Stimulated activated CD4-positive, alpha-beta T cell treated with anti-CD3 and anti-CD28 coated beads, TNF-alpha, amount 100 ng/mL, for 48 hours (primary cell): Measurements from ENCODE around the gene IRF4.

ENCODE experiments used
- DNase-seq, 3 donors: peaks; one replicate each; pipeline ENCODE4 v3.0.0-alpha.2; 2020; ENCODE audit warnings: low read depth in 3 of 3

The IRF4 gene

DNA sequence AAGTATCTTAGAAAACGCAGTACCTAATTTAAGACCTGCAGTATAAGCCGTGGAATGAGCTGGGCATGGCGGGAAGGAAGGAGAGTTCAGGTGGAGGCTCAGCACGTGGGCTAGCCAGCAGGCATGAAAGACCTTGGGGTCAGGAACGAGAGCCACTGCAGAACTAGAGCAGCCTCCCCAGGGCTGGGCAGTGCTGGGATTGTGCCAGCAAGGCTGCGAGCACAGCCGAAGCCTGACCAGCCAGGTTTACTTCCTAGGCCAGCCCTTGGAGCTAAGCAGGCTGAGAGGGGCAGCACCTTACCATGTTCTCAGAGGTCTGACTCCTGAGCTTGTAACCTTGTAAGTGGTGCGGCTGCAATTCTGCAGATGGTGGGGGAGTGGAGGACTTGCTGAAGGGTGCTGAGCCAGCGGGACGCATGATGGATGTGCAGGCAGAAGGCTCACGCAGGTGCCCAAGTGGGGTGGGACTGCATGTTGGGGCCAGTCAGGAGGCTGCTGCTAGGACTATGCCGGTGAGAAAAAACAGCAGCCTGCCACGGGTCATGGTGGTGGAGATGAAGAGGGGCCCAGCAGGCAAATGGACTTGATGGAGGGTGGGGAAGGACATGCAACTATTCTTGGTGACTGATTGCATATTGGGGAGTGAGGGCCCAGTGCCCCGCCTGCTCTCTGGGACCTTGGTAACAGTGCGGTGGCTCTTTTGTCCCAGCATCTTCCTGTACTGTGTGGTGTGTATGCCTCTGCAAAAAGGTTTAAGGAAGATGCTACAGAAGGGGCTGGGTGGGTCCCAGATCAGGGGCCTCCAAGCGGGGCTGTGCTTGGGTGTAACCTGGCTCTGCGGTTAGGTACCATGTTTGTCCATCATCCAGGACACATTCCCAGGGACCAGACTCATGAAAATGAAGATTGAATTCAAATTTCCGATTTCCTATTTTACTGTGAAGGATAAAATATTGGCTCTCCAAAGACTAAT, 37.6 kb upstream of the IRF4 start:
- DNase-seq, result no peak

DNA sequence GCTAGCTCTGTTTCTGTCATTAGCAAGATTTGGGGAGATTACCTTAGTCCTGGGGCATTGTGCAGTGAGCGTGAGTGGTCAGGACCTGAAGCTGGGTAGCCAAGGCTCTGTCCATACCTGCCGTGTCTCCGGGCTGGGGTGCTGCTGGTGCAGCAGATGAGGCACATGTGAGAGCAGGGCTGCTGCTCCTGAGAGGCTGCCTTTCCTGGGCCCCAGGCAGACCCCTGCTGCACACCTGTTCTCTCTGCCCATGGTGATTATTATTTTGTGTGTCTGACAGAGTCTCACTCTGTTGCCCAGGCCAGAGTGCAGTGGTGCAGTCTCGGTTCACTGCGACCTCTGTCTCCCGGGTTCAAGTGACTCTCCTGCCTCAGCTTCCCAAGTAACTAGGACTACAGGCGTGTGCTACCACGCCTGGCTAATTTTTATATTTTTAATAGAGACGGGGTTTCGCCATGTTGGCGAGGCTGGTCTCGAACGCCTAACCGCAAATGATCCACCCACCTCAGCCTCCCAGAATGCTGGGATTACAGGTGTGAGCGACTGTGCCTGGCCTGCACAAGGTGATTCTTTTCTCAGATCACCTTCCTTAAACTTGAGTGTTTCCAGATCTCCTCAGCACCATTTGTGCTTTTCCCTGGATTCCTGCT, 36.8 kb upstream of the IRF4 start:
- no peak for DNase-seq

DNA sequence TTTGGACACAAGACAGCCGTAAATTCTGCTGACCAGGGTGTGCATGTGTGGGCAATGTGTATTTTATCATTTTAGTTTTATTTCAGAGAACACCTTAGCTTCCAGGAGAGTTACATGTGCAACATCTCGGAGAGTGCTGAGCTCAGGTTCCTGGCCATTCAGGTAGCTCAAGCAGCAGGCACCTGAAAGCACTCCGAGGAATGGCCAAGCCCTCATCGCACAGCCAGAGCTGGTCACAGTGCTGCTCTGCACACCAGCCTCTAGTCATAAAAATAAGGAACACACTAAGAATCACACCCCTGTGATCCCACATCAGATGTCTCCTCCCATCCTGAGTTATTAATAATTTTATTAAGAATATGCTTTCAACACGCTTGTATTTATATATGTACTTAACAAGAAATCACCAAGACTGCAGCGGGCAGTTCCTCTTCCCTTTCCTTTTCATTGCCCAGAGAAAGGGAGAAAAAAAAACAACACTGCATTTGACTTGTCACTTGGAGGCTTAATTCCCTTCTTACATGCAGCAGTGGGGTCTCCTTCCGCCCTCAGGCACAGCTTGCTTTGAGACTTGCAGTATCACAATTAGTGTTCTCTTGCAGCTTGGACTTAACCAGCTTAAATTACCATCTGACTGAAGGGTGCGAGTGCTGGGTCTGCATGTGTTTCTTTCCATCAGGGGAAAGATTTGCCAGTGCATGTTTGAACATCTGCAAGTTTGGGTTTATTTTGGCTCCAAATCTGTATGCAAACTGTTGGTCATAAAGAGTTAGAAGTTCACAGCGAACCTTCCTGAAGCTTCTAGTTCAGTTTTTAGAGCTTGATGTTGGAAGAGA, 36.0 kb upstream of the IRF4 start:
- no peak for DNase-seq

DNA sequence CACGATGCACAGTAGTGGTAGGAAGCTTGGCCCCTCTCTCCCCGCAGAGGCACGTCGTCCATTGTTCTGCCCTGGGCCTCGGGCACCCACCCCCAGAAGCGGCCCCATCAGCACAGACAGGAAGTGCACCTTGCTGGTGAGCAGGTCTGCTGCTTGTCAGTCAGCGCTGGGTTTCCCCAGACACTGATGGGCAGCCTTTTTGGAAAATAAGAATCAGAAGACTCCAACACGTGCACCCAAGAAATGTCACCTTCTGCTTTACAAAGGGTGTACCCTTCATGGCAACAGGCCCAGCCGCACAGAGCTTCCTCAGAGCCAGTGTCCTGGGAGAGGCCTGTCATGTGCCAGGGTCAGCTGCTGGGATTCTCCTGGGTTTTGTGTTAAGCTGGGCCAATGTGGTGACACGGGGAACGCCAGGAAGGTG, 34.7 kb upstream of the IRF4 start:
- DNase-seq, result no peak

DNA sequence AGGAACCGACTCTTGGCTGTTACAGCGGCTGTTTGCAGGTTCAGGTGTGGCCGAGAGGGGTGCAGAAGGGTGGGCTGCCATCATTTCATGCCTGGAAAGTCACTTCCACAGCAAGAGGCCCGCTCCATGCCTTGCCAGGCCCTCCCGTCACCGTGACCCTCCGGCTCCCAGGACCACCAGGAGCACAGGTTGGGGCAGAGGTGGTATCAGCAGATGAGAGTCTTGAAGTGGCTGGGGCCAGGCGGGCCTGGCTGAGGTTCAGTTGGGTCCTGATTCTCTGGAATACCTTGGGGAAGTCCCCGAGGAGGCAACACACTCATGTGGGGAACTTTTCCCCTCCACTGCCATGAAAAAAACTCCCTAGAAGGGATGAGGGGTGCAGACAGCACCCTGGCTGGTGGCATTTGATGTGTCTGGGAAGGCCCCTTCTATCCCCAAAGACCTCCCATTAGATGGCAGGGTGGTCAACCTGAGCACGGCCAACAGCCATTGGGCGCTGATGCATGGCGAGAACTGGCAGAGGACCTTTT, 34.2 kb upstream of the IRF4 start:
- DNase-seq, result no peak

DNA sequence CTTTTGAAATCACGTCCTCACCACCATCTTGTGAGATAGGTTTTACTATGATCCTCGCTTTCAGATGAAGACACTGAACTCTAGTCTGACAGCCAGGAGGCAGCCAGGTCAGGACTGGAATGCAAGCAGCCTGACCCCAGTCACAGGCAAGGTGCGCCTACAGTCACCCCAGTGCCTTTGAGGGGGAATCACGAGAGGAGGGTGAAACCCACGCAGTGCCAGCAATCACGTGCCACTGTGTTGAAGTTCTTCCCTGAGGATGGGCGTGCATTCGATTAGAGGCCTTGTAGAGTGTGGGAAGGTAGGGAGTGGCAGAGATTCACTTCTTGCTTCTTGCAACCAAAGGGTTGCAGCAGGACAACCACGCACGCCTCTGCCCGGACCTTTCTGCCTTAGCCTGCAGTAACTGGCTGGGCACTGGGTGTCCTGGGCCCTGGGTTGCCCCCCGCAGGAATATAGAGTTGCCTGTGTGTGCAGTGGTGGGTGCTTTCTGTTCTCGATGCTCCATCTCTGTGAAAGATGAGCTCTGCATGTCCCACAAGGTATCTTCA, 33.7 kb upstream of the IRF4 start:
- no peak for DNase-seq

DNA sequence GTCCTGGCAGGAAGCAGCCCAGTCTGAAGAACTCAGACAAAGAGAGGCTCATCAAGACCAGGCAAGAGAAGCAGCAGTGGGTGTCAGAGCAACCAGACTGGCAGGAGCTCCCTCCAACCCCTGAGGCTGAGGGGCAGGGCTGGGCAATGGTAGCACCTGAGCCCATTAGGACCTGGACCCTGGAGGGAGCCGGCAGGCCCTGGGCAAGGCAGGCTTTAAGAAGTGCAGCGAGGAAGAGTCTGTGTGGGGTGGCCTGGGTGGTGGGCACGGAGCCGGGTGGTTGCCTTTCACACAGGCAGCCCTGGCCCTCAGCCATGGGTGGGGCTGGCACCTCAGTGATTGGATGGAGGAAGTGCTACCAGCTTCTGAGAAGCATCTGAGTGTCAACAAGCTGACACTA, 33.1 kb upstream of the IRF4 start:
- DNase-seq, result no peak

DNA sequence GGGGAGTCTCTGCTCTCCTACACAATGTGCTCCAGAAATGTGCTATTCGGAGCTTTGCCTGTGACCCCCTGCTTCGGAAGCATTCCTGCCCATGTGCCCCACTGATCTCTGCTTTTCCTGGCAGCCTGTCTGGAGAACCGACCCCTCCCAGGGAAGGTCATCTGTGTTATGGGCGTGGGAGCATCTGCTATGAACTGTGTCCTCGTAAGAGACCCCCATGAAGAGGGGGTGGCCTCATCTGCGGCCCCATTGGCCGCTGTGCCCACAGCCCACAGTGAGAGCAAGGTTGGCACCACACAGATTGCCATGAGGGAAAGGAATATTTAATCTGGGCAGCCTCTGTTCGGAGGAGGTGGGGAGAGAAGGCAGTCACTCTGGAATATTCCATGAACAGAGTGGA, 32.7 kb upstream of the IRF4 start:
- no peak for DNase-seq

DNA sequence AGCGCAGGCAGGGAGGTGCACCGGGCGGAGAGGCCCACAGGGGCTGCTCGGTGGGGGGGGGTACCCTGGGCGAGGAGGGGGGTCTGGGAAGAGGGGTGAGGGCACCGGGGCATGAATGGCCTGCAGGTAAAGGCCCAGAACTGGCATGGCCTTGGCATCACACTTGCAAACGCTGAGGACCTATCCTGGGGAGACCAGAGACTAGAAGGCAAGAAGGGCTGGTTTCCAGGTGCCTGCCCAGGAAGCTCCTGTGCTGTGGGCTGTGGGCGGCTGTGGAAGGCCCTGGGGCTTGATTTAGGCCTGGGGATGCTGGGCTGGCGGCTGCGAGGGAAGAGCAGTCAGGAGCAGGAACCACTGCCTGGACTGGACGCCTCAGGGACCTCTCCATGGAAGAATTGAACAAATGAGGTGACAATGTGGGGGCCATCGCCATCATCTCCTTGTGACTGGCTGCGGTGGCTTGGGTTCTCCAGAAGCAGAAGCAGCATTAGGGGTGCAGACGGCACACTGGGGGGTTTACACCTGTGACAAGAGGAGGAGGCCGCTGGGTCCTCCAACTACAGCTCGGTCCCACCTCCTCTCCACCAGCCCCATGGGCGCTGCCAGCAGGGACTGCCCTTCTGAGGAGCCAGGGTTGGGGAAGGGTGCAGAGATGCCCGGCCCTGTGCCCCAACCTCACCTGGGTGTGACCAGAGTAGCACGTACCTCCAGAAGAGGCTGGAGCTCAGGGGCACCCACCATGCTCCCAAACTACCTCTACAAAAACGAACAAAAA, 32.1 kb upstream of the IRF4 start:
- no peak for DNase-seq

DNA sequence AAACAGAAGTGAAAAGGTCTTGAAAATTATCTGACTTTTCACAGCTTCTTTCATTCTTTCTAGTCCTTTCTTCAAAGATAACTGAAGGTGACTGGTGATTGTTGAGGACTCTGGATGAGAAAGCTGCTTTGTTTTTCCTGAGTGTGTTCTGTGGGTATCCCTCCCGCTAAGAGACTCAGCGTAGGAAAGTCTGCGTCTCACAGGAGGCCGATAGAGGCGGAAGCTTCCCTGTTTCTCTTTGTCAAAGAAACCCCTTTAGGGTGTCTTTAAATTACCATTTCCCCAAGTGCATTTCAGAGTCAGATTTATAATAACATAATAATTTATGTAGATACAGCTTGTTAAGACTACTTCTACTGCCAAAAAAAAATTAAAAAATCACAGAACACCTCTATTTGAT, 31.2 kb upstream of the IRF4 start:
- no peak for DNase-seq

DNA sequence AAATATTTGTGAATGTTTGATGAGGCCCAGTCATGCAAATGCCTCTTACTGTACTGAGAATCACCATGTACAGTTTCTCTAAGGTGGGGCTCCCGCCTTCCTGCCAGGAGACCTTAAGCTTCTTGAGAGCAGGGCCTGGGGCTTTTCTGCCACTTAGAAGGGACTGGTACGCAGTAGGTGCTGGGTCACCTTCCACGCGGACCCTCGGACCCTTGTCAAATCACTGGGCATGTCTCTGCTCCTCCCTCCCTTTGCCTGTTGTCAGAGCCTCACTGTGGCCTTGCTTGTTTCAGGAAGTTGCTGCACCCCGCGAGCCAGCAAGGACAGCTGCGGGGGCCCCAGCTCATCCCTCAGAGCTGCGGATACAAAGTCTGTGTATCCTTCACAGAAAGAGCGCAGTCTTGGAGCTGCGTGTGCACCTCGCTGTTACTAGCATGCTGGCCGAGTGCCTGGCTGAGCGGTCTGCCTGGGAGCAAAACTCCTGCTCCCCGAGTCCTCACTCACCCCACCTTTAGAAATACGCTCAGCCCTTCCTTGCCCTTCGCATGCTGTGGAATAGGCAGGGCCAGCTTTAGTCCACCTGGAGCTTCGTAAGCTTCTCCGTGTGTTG, 30.7 kb upstream of the IRF4 start:
- no peak for DNase-seq

DNA sequence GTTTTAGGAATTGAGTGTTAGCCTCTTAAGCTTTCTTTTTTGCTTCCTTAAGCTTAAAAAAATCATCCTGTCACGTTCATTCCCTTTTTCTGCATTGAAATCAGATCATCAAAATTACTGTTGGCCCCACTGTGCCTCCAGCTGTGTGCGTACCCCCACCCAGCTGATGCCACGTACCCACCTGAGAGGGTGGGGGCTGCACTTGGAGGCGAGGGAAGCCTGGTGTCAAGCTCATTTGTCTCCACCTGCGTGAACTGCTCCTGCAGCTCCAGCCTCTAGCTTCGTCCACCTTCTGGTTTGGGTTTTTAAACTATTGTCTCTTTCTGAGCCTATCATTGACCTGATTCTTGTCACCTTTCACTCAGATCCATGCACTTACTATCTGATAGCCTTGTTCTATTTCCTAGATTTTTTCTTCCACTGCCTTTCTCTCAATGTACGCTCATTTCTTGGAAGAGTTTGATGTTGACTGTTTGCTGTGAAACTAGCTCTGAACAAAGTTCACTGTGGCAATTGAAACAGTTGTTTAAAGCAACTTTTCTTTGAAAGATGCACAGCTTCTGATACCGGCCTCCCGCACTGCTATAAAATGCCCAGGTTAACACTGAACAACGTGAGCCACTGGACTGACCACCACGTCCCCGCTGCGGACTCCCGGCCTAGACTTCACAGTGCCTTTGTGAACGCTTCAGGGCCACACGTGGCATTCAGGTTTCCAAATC, 30.0 kb upstream of the IRF4 start:
- DNase-seq, result no peak

DNA sequence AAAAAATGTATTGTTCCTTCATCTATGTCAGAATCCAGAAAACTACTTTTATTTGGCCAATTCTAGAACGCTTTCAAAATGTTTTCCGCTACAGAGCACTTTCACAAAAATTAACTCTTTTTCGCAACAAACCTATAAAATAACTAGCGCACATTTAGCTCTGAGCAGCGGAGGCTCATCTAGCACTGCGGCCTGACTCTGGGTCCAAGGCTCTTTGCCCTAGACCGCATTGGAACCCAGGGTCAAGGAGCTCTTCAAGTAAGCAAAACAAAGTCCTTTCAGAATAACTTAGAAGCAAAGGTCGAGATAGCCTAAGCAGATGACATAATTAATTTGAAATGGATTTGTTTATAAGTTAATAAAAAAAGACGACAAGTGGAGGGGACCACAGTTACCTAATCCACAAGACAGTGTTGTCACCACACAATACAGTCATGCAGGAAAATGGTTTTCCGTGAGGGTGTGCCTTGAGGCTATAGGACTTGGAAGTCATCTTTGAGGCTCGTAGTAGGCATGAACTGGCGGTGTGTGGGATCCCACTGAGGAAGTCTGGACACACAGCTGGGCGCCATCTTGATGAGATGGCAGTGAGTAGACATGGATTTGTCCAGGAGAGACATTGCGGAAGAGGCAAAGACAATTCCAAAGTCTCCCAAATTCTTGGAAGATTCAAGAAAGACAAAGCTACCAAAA, 29.2 kb upstream of the IRF4 start:
- no peak for DNase-seq

DNA sequence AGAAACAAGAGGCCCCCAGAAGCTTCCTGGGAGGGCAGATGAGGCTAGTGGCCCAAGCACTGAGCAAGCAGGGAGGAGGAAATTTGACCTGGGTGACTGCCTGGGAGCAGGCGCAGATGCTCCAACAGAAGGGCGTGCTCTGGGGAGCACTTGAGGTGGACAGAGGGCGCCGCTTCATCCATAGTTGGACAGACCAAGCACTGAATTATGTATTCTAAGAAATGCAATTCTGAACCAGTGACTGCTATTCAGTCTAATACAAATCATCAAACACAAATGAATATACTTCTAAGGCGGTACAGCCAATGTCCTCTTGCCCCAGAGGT, 28.7 kb upstream of the IRF4 start:
- DNase-seq, result no peak

DNA sequence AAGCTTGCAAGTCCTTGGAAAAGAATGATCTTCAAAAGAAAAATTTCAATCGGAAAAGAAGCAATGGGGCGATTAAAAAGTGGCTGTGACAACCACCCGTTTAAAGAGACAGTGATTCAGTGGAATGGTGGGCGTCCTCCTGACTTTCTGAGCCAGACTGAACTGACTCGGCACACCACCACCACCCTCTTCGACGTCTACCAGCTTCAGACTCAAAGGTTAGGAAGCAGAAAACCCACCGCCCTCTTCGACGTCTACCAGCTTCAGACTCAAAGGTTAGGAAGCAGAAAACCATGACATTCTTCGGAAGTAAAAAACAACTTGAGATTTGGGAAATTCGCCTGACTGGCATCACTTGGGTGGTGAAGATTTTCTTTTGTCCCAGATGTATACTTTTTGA, 28.3 kb upstream of the IRF4 start:
- no peak for DNase-seq

DNA sequence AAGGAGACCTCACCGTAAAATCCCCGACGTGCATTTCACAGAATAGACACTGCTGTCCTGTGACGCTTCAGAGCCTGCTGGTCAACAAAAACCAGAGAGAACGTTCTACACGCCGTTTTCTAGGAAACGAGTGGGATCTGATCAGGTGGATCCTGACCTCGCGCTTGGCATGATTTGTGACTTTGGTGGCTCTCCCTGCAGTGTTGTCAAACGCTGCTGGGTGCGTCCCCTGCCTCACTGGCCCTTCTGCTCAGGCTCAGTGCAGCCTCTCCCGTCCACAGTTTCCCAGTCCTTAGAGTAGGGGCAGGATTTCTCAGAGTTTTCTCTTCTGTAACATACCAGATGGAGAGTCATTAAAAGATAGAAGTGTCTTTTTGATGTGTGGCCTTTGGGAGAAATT, 27.6 kb upstream of the IRF4 start:
- DNase-seq, result no peak

DNA sequence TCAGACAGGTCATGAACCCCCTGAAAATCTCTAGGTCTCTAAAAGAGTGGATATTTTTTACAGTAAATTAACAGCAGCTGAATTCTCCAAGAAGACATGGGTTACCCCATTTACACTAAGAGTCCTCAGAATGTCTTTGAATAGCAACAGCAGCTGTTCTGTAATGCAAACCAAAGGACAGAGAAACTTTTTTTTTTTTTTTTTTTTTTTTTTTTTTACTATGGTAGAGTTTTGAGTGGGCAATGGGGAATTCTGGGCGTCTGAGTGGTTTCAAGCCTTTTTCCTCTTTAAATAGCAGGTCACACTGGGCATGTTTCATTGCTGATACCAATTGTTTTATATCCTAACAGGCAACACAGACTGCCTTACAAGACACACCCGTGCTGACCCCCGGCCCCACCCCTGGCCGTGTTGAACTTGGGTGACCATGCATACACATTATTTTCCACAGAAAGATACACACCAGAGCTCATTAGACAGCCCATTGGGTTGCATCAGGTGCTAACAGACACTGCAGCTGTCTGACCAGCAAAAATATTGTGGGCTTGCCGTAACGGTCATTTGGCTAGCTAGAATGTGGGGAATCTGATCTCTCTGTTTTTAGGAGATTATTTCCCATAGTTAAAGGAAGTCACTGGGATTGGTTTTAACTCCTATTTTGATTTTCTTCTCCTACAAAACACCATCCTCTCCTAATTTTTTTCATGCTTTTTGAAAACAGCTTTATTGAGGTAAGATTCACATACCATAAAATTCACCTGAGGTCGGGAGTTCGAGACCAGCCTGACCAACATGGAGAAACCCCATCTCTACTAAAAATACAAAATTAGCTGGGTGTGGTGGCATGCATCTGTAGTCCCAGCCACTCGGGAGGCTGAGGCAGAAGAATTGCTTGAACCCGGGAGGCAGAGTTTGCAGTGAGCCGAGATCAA, 26.7 kb upstream of the IRF4 start:
- no peak for DNase-seq

DNA sequence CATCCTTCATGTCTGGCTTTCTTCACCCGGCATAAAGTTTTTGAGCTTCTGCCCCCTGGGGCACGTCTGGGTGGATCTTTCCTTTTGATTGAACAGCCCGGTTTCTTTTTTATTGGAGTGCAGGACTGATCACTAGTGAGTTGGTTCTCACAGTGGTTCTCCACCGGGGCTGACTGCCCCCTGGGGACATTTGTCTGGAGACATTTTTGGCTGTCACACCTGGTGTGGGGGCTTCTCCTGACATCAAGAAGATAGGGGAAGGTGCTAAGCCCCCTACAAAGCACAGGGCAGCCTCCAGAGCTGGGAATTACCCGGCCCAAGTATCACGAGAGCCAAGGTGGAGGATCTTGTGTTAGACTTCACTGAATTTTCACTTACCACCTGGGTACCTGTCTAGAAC, 25.7 kb upstream of the IRF4 start:
- DNase-seq, result no peak
